Stimulated activated CD8-positive, alpha-beta memory T cell treated with anti-CD3 and anti-CD28 coated beads, Interleukin-15, amount 100 ng/mL, for 4 hours (primary cell): ENCODE measurements around the gene NACA.

ENCODE experiments used
- DNase-seq, 2 donors: peaks; one replicate each; pipeline ENCODE4 v3.0.0-alpha.2; 2020; ENCODE audit warnings: low read depth in 2 of 2

Gene NACA

DNA sequence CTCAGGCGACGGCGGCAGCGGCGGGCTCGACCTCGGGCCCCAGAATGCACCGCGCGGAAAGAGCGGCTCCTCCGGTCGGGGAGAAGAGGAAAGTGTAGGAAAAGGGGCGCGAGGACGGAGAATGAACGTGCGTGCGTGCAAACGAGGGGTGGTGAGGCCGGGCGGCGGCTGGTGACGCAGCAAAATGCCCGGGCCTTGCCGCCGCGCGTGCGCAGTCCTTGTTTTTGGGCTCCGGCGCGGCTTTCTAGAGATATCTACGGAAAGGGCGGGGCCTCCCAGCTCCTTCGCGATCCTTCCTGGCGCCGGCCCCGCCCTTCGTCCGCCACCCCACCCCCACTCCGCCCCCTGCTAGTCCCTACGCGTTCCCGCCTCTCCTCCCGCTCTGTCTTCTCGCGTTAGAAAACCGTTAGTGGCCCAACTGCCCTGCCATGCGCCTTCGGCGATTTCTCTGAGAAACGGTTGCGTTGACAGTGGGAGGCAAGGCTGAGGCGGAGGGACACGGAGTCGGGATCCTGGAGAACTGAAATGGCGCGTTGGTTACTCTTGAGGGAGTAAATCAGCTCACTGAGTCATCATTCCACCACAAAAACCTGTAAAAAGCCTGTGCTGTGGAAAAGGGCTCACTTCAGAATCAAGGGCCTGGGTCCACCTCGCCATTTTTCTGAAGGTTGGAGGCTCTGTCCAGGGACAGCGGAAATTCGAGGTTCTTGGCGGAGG is 36.8 kb downstream of the NACA start, which contains the start of gene PTGES3:
TSS of gene PTGES3 (minus strand) at position 156 of the 717 bp plus-strand sequence. CDS start 285 bp downstream, outside the sequence.
- DNase-seq: peak; percentile 94 to 96

DNA sequence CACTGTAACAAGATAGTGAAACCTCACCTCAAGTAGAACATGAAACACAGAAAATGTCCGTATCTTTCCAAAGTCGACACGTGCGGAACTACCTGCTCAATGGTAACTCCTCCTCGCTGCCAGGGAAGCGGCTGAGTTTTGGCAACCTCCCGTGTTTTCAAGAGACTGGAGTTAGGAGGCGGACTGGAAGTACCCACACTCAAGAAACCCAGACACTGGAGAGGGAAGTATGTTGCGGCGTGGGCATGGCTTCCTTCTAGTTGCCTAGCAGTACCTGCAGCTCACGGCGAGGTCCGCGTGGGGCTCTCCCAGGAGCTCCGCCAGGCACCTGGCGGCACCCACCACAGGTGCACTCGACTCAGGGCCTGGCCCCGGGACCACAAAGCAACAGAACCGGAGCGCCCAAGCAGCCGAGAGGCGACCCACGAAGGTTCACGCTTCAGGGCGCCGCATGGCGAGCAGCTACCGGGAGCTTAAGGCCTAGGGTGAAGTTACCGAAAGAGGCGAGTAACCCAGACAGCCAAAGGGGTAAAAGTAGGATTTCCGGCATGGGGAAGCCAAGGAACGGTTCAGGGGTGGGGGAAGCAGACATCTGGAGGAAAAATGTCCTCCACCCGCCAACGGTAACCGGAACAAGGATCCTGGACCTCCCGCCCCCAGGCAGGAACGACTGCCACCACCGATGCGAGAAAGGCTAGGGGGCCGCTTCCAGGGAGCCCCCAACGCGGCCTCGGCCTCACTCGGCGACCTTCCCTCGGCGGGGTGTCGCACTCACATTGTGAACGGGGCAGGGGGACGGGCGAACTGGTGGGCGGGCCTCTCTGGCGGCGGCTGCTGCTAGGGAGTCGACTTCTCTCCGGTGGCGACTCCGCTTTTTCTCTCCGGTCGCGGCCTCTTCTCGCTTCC is 37.6 kb downstream of the NACA start:
- DNase-seq: peak; percentile 26 to 32

DNA sequence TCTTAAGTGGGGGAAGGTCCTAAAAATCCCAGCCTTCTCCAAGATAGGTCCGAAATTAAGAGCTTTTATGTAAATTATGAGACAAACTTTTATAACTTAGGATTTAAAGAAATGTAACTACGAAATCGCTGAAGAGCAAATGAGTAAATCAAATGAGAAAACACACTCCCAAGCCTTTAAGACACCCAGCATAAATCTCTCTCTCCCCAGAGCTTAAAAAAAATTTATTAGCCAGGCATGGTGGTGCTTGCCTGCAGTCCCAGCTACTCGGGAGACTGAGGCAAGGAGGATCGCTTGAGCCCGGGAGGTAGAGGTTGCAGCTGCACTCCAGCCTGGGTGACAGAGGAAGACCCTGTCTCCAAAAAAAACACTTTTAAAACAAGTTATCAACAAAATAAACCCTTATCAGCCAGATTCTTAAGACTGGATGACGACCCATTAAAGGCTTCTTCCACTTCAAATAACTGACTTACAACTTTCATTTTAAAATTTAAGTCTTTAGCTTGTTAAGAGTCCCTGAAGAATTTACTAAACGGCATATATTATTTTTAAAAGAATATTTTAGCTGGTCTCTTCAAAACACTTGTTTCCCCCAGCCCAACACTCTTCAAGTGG is 40.2 kb downstream of the NACA start:
- no peak for DNase-seq

DNA sequence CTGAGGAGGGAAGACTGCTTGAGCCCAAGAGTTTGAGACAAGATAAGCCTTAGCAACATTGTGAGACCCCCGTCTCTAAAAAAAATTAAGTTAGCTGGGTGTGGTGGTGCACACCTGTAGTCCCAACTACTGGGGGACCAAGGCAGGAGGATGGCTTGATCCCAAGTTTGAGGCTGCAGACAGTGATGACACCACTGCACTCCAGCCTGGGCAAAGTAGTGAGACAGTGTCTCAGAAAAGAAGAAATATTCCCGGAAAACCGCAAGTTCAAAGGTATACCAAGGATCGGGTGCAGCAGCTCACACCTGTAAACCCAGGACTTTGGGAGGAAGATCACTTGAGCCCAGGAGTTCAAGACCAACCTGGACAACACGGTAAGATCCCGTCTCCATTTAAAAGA is 42.8 kb downstream of the NACA start:
- DNase-seq: no peak

DNA sequence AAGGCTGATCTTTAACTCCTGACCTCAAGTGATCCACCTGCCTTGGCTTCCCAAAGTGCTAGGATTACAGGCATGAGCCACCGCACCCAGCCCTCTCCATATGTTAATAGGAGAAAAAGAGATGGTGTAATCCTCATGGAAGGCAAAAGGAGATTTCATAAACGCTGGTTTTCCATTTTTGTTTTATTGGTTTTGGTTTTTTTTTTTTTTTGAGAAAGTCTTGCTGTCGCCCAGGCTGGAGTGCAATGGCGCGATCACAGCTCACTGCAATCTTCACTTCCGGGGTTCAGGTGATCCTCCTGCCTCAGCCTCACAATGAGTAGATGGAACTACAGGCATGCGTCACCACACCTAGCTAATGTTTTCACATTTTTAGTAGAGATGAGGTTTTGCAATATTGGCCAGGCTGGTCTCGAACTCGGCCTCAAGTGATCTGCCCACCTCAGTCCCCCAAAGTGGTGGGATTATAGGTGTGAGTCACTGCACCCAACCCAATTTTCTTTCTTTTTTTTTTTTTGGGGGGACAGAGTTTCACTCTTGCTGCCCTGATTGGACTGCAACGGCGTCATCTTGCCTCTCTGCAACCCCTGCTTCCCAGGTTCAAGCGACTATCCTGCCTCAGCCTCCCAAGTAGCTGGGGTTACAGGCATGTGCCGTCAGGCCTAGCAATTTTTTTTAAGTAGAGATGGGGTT is 45.1 kb downstream of the NACA start:
- no peak for DNase-seq

DNA sequence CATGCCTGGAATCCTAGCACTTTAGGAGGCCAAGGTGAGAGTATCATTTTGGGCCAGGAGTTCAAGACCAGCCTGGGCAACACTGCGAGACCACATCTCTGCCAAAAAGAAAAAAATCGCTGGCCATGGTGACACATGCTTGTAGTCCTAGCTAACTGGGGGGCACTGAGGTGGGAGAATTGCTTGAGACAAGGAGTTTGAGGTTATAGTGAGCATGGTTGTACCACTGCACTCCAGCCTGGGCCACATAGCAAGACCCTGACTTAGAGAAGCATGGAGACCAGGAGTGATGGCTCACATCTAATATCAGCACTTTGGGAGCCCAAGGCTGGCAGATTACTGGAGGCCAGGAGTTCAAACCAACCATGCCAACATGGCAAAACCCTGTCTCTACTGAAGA is 46.2 kb downstream of the NACA start:
- DNase-seq: no peak

DNA sequence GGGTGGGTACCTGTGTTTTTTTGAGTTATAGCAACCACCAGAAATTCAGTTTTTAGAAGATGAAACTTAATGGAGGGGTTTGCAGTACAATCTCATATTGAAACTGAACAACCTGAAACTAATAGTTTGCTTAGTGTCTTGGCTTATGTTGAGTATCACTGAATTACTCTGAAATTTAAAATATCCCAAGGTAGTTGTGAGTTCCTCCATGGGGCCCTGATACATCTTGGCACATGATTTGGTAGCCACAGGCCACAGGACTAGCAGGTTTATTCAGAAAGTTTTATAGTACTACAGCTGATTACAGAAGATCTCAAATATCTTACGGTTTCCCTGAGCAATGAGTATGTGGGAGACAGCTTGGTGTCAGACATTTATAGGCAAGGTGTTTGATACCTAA is 47.4 kb downstream of the NACA start:
- DNase-seq: no peak

DNA sequence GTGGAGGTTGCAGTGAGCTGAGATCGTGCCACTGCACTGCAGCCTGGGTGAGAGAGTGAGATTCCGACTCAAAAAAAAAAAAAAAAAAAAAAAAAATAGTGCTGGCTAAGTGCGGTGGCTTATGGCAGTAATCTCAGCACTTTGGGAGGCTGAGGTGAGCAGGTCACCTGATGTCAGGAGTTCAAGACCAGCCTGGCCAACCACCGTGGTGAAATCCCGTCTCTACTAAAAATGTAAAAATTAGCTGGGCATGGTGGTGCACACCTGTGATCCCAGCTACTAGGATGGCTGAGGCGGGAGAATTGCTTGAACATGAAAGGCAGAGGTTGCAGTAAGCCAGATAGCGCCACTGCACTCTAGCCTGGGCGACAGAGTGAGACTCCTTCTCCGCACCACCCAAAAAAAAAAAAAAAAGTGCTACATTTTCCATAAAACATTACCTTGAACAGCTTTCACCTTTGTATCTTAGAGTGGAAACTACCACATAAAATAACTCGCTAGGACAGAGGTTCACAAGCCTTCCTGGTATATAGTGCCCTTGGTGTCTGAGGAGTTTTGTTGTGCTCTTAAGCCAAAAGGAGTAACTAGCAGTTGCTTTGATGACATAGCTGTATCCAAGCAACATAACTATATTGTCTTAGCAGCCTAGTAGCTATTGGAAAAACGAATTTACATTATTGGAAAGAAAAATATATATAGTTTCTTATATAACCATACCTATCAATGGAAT is 48.1 kb downstream of the NACA start:
- no peak for DNase-seq

DNA sequence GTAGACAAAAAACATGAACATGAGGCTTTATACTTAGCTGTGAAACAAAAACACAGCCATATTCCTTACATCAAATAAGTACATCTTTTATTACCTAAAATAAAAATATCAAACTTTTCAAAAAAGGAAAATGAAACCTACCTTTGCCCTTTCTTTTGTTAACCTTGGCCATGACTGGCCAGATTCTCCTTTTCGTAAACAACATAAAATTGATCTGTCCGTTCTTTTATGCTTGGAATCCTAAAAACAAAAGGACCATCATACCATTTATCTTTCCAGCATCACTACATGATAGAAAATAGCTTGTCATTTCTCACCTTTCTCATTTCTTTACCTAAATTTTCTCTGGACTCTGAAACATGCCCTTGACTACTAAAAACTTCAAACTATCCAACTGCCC is 53.5 kb downstream of the NACA start:
- no peak for DNase-seq

DNA sequence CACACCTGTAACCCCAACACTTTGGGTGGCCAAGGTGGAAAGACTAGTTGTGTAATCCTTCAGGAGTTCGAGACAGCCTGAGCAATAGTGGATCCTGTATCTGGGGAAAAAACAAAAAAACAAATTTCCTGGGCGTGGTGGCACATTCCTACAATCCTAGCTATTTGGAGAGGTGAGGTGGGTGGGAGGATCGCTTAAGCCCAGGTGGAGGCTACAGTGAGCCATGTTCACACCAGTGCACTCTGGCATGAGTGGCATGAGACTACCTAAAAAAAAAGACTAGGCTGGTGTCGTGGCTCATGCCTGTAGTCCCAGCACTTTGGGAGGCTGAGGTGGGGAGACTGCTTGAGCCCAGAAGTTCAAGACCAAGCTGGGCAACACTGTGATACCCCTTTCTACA is 54.3 kb downstream of the NACA start:
- no peak for DNase-seq

DNA sequence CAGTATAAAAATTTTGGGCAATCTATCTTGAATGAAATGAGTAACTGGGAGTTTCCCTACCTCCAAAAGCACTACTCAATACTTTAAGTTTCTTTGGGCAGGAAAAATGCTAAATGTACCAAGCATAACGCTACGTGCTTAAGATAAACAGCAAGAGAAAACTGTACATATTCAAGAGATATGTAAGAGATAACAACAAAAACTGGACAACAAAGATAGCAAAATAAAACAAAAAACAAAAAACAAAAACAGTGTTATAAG is 57.0 kb downstream of the NACA start:
- no peak for DNase-seq
